Left lung (tissue), 10 donors: ENCODE results near the gene TNS3. TPM values are rescaled to one million over a fixed set of nuclear protein-coding genes. Genes with fewer than 3 reads are reported as not detected.

Source experiments
- ATAC-seq: fragments of 200-7000 bp; cut with Tn5 transposase; one replicate; pipeline ENCODE4 v1.9.1; 2020; ENCODE audit warnings: moderate library complexity
- DNase-seq, 4 donors: peaks; one replicate each; pipeline ENCODE4 v3.0.0-alpha.2; 2013 to 2020
- H3K27ac ChIP-seq, 2 donors: fragments of 200-600 bp; sonication (generic) in 1 of 2; one replicate each; pipeline versions ENCODE4 v1.5.0 to v1.8.0; 2020 to 2021
- H3K27me3 ChIP-seq, 2 donors: fragments of 200-600 bp; sonication (generic) in 1 of 2; one replicate each; pipeline versions ENCODE4 v1.5.0 to v1.8.0; 2020 to 2021
- H3K36me3 ChIP-seq, 2 donors: fragments of 200-600 bp; sonication (generic) in 1 of 2; one replicate each; pipeline versions ENCODE4 v1.5.0 to v1.8.0; 2020 to 2021
- H3K4me1 ChIP-seq, 2 donors: fragments of 200-600 bp; one replicate each; pipeline ENCODE4 v1.8.0; 2021
- H3K4me3 ChIP-seq, 2 donors: fragments of 200-600 bp; sonication (generic) in 1 of 2; one replicate each; pipeline versions ENCODE4 v1.5.0 to v1.8.0; 2020 to 2021; ENCODE audit warnings: mild to moderate bottlenecking in 1 of 2
- H3K9me3 ChIP-seq, 2 donors: fragments of 200-600 bp; sonication (generic) in 1 of 2; one replicate each; pipeline versions ENCODE4 v1.5.0 to v1.8.0; 2020 to 2021
- CTCF ChIP-seq, 2 donors: fragments of 200-600 bp; sonication (generic) in 1 of 2; IDR thresholded peaks; one replicate each; pipeline versions ENCODE4 v1.5.0 to v1.8.0; 2021; ENCODE audit warnings: antibody characterized with exemption in 2 of 2
- intact Hi-C, 2 donors: fragments of 100-400 bp; cut with DNase I; formaldehyde crosslinking; loops; one replicate each; pipeline versions ENCODE4 v1.11.2 to v1.14.2; 2022
- polyA plus RNA-seq, 6 donors: library from polyadenylated mRNA; unstranded; fragments of 120-200 nt; gene quantifications; one replicate each; pipeline ENCODE4 v1.2.1, GENCODE V29; 2013; ENCODE audit not compliant: insufficient read length in 6 of 6
- total RNA-seq, 2 donors: library from RNA; stranded (reverse); fragmentation: NEBNext Ultra II Directional; extraction: Animal tissue kit (Norgen Biotek cat#: 25700); gene quantifications; one replicate each; pipeline ENCODE4 v1.2.1, GENCODE V29; 2021
- donor health status: DM: no; HTN: yes; CAD: no.
- donor health status: DM: no; HTN: no; CAD: no.

TNS3 gene
- total and polyA plus RNA-seq, 8 donors: 86.3 to 151 (median 97.8) TPM

DNA sequence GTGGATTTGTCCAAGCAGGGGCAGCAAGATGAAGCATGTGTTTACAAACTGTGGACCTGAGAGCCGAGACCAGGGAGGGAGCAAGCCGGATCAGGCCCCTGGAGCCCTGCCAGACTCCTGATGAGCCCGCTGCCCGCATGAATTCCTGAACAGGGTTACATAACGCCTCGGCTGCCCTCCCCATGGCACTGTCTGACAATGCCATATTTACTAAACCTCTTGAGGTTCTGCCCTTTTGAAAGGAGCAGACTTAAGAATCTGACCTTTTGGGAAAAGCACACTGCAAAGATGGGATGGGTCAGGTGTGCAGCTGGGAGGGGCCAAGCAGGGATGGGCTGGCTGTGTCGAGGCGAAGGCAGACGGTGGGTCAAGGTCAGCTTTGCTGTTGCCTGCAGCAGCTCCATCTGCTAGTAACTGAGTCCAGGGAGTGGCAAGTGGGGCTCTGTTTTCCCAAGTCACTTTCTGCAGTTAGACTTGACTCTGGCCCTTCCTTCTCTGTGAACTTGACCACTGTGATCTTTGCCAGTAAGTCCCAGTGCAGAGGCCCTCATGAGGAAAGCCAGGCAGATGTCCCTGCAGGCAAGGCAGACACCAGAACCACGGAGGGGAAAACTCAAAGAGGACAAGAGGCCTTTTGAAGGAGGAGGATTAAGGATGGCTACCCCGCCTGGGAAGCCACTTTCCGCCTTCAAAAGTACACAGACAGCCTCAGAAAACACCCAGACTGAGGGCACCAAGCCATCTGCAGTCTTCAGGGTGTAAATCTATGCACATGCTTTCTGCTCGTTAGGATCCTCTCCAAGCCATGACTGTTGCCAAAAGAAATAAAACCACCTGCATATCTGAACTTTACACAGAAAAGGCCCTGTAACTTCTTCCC lies 175.8 kb downstream of the TNS3 start:
- H3K36me3 ChIP-seq: peaks cover 0 to 67% of the 10 kb centered on the region in 2 donors
- H3K4me3 ChIP-seq: no peak overlapping the region
- ATAC-seq: peak; percentile 85
- peak overlapping the region; percentile 6 to 56 for H3K27ac ChIP-seq
- intact Hi-C loops: no loop called here
- no peaks in the 10 kb centered on the region for H3K27me3 ChIP-seq
- no peak for TF ChIP-seq CTCF (IDR thresholded peaks at IDR 0.05)
- peaks cover 14 to 22% of the 10 kb centered on the region in 2 donors for H3K4me1 ChIP-seq
- H3K9me3 ChIP-seq: no peaks in the 10 kb centered on the region
- peak in 3 of 4 donors; percentile 63 to 90 (median 81) for DNase-seq

DNA sequence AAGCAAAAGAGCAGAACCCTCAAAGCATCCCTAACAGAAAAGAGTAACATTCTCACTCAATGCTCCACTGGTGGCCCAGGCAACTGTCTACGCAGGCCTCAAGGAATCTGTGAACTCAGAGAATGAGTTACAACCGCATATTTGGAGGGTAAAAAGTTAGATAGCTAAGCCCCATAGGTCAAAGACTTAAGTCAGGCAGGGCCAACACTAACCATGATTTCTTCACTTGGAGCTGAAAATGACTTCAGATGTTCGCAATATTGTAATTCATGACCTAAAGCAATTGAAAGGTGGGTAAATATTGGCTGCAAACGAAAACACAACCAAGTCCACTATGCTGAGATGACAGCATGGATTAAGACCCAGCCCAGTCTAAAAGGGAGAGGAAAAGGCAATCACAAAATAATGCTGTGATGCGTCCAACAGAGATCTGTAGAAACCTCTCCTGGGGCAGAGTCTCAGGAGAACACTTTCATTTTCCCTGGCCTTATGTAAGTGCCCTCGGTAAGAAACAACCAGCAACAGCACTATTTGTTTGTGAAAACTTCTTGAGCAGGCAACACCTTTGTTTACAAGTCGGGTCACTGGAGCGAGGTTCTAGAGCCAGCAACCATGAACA lies 176.5 kb downstream of the TNS3 start:
- no peak overlapping the region for H3K4me3 ChIP-seq
- peak; percentile 65 for ATAC-seq
- intact Hi-C loops: no loop called here
- peaks cover 0 to 67% of the 10 kb centered on the region in 2 donors for H3K36me3 ChIP-seq
- H3K4me1 ChIP-seq: peaks cover 14 to 22% of the 10 kb centered on the region in 2 donors
- DNase-seq: no peak
- H3K27ac ChIP-seq: peak overlapping the region; percentile 6 to 56
- no peaks in the 10 kb centered on the region for H3K9me3 ChIP-seq
- H3K27me3 ChIP-seq: no peaks in the 10 kb centered on the region
- TF ChIP-seq CTCF (IDR thresholded peaks at IDR 0.05): no peak

DNA sequence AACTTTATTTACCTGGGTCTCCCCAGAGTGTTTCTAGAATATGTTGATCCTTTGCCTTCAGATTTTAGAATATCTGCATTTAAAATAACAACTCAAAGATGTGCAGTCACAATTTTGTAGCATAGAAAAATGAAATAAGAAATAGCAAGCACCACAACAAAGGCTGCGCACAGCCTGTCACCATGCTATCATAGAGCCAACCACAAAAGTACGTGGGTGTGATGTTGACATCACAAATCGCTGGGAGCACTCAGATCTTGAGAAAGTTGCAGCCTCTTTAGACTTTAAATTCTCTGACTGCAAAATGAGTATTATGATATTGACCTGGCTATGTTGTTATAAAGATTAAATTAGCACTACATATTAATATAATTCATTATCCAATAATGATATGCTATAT lies 177.9 kb downstream of the TNS3 start:
- DNase-seq: no peak
- Histone ChIP-seq H3K4me1 (peaks cover 14 to 22% of the 10 kb centered on the region in 2 donors), H3K27ac (no peak overlapping the region), H3K4me3 (no peak overlapping the region), H3K36me3 (peaks cover 0 to 59% of the 10 kb centered on the region in 2 donors), H3K9me3 (no peaks in the 10 kb centered on the region), H3K27me3 (no peaks in the 10 kb centered on the region)
- intact Hi-C loops: no loop called here
- ATAC-seq: no peak
- no peak for TF ChIP-seq CTCF (IDR thresholded peaks at IDR 0.05)

DNA sequence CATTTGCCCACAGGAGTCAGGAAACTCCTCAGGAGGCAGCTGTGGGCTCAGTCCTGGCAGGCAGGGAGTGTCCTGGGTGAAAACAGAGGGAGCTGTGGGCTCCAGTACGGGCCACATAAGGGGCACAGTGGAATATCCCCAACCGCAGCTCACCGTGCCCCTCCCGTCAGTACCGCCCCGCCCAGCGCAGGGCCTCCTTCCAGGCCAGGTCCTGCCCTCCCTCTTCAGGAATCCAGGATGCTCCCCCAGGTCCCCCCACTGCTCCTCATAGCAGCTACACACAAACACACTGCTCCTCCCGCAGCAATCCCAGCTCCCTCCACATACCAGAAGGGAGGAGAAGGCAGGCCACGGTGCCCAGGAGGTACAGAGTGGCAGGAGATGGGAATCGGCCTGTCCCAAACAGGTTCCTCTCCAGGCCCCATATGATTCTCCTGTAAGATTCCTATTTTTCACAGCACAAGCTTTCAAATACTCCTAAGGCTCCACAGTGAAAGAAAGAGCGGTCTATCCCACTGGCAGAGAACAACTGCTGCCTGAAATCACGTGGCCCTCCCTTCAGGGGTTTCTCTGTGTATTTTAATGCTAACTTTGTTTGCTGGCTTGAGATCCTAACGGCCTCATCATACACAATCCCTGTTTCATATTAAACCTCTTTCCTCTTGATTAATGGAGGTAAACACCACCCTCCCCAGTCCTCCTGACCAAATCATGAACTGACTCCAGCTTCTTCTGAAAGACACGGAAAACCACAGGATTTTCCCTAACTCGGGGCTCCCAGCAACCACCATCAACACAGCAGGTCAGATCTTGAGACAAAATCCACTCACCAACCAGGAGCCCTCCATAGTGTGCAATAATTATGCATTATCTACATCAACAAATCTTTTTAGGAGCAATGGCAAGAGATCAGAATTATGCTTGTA lies 178.7 kb downstream of the TNS3 start:
- TF ChIP-seq CTCF (IDR thresholded peaks at IDR 0.05): no peak
- intact Hi-C loops: no loop called here
- H3K36me3 ChIP-seq: peaks cover 0 to 53% of the 10 kb centered on the region in 2 donors
- H3K4me3 ChIP-seq: no peak overlapping the region
- no peak for DNase-seq
- H3K27me3 ChIP-seq: no peaks in the 10 kb centered on the region
- H3K9me3 ChIP-seq: no peaks in the 10 kb centered on the region
- peaks cover 14 to 22% of the 10 kb centered on the region in 2 donors for H3K4me1 ChIP-seq
- no peak for ATAC-seq
- no peak overlapping the region for H3K27ac ChIP-seq
